ENCODE data around the gene TMEM86B.

- no peak for TF ChIP-seq CTCF (tag by site-specific recombination; IDR thresholded peaks at IDR 0.05)
- no peak for TF ChIP-seq ZNF544 (tag by site-specific recombination; IDR thresholded peaks at IDR 0.05)
- no peak for TF ChIP-seq ZNF843 (tag by site-specific recombination; IDR thresholded peaks at IDR 0.05)
- TF ChIP-seq OVOL3 (tag by site-specific recombination; IDR thresholded peaks at IDR 0.05): no peak
- no peak for TF ChIP-seq REST (tag by site-specific recombination; IDR thresholded peaks at IDR 0.05)
- TF ChIP-seq, protein P1, sequence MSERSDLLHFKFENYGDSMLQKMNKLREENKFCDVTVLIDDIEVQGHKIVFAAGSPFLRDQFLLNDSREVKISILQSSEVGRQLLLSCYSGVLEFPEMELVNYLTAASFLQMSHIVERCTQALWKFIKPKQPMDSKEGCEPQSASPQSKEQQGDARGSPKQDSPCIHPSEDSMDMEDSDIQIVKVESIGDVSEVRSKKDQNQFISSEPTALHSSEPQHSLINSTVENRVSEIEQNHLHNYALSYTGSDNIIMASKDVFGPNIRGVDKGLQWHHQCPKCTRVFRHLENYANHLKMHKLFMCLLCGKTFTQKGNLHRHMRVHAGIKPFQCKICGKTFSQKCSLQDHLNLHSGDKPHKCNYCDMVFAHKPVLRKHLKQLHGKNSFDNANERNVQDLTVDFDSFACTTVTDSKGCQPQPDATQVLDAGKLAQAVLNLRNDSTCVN (tag by site-specific recombination; optimal IDR thresholded peaks at IDR 0.05): no peak
- no peak for TF ChIP-seq ZNF18 (tag by site-specific recombination; IDR thresholded peaks at IDR 0.05)
- TF ChIP-seq ZBTB44 (tag by site-specific recombination; IDR thresholded peaks at IDR 0.05): no peak
- TF ChIP-seq ZNF433 (tag by site-specific recombination; IDR thresholded peaks at IDR 0.05; ENCODE audit: low read depth): no peak
These were observed 33.1 kb upstream of the TMEM86B start for GRCh38 chr19:55261671-55262126.
